GM10266 (cell line): Measurements from ENCODE around the gene PCDHGC4.

Experiments used
- DNase-seq: peaks from one replicate; pipeline ENCODE4 v3.0.0; 2012; ENCODE audit errors: extremely low spot score
- CTCF ChIP-seq: IDR thresholded peaks from 2 replicates; pipeline ENCODE4 v1.5.1; 2012; ENCODE audit warnings: mild to moderate bottlenecking, low read depth; ENCODE audit not compliant: control insufficient read depth, insufficient read depth; ENCODE audit errors: missing control alignments

The PCDHGC4 gene

GRCh38 chr5:141516672-141517025 is 31.8 kb downstream of the PCDHGC4 start:
- no peak for DNase-seq
- no peak for TF ChIP-seq CTCF

- no peak for TF ChIP-seq CTCF
- DNase-seq, result no peak
Observed at GRCh38 chr5:141517312-141517711, 32.5 kb downstream of the PCDHGC4 start.

DNA sequence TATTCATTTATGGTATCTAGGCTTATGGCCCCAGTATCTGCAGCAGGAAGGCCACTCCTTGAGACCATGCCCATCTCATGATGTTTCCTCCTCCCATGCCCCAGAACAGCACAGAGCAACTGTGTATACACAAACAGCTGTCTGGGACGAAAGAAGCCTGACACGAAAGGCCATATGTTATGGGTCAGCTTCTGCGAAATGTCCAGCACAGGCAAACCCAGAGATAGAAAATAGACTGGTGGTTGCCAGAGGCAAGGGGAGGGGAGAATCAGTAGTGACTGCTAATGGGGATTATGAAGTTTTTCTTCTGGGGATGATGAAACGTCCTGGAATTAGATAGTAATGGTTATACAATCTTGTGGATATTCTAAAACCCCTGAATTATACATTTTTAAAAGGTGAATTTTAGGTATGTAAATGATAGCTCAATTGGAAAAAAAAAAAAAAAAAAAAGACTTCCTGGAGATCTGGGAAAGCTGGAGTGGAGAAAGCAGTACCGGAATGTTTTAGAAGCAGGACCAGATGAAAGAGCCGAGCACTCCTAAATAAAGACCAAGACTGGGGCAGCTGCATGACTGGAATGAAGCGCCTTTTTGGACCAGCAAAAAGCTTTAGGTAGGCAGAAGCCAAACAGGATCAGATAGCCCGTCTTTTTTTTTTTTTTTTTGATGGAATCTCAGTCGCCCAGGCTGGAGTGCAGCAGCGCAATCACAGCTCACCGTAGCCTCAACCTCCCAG is 33.2 kb downstream of the PCDHGC4 start:
- TF ChIP-seq CTCF, result no peak
- DNase-seq, result no peak

DNA sequence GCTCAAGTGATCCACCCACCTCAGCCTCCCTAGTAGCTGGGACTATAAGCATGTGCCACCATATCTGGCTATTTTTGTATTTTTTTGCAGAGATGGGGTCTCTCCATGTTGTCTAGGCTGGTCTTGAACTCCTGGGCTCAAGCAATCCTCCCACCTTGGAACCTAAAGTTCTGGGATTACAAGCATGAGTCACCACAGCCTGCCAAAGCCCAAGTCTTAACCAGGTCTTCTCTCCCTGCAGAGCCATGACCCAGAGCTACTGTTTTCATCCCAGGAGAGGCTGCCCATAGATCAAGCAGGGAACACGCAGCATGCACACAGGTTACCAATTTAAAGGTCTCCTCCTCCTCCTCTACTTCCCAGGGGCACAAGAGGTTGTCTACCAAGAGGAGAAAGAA is 33.8 kb downstream of the PCDHGC4 start:
- no peak for DNase-seq
- no peak for TF ChIP-seq CTCF

DNA sequence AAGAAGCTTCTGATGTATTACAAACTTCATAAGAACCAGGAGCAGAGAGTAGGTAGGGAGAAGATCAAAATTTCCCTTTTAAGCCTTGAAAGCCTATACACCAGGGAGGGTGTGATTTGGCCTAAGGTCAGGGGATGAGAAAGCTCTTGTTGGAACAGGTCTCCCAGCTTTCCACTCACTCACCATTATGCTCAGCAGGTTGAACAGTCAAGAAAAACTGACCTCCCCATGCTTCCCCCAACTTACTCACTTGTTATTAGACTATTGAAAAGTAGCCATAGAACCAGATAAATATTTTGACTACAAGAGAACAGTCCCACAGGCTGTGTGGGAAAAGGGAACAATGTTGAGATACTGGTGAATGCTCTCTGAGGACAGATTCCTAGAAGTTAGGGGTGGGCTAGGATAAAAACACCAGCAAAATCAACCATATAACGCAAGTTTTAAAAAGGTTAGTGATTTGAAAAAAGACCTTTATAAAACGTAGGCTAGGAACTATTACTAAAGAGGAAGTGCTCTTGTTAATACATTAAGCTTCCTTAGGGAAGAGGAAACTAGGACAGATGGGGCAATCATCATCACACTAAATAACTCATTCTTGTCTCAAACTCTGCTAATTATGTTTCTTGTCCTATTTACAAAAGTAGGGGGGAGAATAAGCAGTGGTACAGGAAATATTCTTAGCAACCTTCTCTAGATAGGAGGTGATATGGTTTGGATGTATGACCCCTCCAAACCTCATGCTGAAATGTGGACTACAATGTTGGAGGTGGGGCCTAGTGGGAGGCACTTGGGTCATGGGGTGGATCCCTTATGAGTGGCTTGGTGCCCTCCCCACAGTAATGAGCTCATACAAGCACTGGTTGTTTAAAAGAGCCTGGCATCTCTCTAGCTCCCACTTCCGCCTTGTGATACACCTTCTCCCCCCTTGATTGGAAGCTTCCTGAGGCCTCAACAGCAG is 35.1 kb downstream of the PCDHGC4 start:
- no peak for DNase-seq
- TF ChIP-seq CTCF, result no peak

- DNase-seq, result no peak
- TF ChIP-seq CTCF, result no peak
Observed at GRCh38 chr5:141521244-141521781, 36.5 kb downstream of the PCDHGC4 start.
